SK-N-SH treated with all-trans-retinoic acid at 6 μM for 48 hours (cell line): ENCODE data around the gene ST3GAL5.

Experiments
- ZFP3 ChIP-seq: fragments of 250-450 bp; sonication (Bioruptor Pico); IDR thresholded peaks from 2 replicates; pipeline ENCODE4 v1.5.0; 2020; ENCODE audit warnings: mild to moderate bottlenecking, moderate library complexity
- TF ChIP-seq, protein P1 (sequence below): fragments of 250-450 bp; sonication (Bioruptor Pico); IDR thresholded peaks from 2 replicates; pipeline ENCODE4 v1.5.1; 2020; ENCODE audit warnings: low read depth, mild to moderate bottlenecking, moderate library complexity

DNA sequence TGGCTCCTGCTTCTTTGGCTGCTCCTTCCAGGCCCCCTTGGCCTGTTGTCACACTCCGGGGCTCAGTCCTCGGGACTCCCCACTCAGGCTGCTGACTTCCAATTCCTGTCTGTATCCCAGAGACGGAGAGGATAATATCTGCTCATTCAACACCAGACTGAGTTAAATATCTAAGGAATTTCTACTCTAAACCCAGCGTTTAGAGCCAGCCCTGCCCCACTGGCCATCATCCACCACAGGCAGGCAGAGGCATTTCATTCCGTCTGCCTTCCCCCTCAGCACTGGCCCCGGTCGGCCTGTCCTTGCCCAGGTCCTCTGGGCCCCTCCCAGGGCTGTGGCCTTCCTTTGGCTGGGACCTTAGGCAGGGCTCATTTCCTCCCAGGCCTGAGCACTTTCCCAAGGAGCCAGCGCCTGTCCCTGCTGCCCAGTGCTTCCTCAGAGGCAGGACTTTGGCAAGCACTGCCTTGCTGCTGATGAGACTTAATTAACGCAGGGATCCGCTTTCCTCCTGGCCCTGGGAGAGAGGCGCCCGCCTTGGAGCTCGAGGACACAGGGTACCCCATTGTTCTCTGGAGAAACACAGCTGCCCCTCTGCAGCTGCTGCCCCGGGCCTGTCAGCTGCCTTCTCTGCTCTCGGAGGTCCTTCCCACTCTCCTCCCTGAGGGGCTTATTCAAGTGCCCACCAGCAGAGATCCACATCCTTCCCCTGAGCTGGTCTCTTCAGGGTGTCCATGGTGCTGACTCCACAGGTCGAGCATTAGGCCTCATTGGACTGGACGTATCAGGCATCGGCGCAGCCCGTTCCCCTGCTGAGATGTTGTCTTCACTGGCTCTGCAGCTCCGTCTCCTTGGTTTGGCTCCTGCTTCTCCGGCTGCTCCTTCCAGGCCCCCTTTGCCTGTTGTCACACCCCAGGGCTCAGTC, 92.2 kb downstream of the ST3GAL5 start:
- TF ChIP-seq, protein P1, sequence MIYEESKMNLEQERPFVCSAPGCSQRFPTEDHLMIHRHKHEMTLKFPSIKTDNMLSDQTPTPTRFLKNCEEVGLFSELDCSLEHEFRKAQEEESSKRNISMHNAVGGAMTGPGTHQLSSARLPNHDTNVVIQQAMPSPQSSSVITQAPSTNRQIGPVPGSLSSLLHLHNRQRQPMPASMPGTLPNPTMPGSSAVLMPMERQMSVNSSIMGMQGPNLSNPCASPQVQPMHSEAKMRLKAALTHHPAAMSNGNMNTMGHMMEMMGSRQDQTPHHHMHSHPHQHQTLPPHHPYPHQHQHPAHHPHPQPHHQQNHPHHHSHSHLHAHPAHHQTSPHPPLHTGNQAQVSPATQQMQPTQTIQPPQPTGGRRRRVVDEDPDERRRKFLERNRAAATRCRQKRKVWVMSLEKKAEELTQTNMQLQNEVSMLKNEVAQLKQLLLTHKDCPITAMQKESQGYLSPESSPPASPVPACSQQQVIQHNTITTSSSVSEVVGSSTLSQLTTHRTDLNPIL (CRISPR knock-in tag) = no peak
- TF ChIP-seq ZFP3 (CRISPR knock-in tag) = no peak
